HG03558 (cell line): Measurements from ENCODE around the gene ATXN7.
A peak's percentile ranks its signal among the peaks of the same experiment; 100 is the strongest.

Experiments used
- ATAC-seq: cut with Tn5 transposase; IDR thresholded peaks from one replicate; pipeline ENCODE4 v1.9.1; 2021; ENCODE audit warnings: moderate number of reproducible peaks; ENCODE audit not compliant: unreplicated experiment; ENCODE audit errors: extremely low read depth

ATXN7 gene

DNA sequence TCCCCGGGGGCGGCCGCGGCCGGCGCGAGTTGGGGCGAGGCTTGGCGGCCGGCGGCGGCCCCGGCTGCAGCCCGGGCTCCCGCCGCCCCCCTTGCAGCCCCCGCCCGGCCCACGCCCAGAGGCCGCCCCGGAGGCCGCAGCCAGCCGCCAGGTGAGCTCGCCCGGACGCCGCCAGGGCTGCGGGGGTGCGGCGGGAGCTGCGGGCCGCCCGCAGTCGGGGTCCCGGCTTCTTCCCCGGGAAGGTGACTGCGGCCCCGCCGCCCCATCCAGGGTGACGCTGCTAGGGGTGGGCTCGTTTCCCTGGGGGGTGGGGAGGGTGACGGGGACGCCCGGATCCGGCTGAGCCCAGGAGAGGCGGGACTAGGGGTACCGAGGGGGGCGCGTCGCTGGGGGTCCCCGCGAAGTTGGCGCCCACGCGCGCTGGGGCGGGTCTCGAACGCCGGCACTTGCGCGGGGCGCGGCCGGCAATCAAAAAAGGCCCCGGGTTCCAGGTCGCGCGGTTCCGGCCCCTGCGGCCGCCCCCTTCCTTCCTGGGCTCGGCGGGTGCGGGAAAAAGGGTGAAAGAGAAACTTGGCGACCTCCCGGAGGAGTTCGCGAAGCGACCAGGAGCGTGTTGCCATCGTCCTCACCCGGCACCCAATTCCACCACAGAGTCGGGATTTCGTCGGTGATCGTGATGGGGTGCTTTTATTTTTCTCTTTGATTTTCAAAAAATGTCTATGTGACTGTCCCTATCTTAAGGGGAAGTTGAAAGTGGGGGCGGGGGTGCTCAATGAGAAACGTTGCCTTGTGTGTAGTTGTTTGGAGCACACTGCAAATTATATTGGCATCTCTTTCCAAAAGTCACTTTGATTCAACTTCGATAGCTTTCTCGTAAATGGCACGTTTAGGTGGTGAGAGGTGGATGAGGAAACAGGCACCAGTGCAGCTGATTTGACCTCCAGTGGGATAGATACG lies 619 bp downstream of the ATXN7 start:
- ATAC-seq, result peak; percentile 25

DNA sequence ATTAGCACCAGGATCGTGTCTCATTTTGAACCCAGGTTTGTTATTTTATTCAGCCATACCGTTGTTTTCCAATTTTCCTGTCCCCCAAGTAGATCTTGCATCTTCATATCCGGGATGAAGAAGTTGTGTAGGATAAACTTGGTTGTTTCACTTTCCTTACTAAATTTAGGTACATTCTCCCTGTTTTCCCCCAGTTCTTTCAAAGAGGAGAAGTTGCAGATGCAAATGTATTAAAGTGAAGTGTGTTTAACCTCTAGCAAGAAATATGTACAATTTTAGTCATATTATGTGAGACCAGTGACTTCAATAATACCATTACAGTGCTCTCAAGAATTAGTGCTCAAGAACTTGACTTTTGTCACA lies 1.3 kb downstream of the ATXN7 start:
- ATAC-seq, result no peak

DNA sequence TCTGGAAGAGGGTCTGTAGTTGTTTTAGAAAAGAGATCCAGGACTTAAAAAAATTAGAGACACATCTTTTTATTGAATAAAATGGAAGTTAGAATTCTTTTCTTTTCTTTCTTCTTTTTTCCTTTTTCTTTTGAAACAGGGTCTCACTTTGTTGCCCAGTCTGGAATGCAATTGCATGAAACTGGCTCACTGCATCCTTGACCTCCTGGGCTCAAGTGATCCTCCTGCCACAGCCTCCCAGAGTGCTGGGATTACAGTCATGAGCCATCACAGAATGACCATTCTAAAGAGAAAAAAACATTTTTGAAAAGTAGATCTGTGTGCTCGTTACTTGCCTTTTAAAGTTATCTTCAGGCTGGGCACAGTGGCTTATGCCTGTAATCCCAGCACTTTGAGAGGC lies 3.6 kb downstream of the ATXN7 start:
- ATAC-seq, result no peak

DNA sequence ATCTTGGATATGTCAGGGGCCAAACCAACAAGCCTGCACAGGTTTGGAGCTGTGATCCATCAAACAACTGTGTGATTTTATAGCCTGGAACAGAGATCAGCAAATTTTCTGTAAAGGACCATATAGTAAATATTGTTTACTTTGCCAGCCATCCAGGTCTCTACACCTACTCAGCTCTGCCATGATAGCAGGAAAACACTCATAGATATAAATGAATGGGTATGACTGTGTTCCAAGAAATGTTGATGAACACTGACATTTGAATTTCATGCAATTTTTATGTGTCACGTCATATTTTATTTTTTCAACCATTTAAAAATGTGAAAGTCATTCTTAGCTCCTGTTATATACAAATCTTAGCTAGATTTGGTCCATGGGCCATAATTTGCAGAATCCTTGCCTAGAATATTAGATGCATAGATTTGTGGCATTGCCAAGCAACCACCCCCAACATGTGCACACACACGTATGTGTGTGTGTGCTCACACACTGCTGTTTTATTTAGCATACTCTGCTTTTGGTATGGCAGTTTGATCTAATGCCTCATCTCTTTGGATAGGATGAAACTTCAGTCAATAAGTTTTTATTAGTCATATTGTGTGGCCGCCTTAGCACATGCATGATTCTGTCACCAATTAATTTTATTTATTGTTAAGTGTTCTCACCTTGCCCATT lies 6.4 kb downstream of the ATXN7 start:
- no peak for ATAC-seq

DNA sequence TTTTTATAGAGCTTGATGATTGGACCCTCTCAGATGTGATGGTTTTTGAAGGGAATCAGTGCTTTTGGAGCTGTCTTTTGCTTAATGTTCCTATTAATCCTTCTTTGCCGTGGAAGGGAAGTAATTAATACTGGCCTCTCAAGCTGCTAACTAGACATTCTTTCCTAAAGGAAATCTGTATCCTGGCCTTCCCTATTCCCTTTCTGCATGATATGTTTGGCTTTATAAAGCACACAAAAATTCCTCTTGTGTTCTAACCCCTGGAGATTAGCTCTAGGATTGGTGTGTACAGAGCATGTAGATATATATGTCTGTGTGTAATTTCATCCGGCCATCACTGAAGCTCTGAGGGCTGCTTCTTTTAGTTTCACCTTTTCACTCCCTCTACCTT lies 6.9 kb downstream of the ATXN7 start:
- ATAC-seq, result no peak

DNA sequence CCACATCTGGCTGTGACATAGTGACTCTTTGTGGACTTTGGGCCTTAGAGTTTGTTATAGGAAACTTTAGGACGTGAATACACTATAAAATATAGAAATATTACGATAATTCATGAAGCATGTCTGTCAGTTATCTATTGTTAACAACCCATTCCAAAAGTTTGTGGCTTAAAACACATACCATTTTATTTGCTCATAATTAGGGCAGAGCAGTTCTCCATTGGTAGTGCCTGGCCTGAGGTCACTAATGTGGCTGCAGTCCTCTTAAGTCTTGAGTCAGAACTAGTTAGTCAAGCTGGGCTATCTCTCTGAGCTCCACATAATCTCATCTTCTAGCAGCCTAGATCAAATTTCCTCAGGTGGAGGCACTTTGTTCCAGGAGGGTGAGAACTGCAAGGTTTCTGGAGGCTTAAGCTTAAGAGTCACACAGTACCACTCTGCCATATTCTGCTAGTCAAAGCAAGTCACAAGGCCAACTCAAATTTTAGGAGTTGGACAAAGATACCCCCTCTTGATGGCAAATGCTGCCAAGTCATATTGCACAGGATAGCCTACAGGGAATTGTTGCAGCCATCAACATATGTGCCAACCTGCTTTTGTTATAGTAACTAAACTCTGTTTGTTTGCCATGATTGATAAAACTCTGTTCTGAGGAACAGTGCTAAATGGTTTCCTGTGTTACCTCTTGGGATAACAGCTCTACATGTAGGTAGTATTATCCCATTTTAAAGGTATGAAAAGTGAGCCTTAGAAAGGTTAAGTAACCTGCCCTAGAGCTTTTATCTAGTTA lies 8.7 kb downstream of the ATXN7 start:
- ATAC-seq, result no peak

DNA sequence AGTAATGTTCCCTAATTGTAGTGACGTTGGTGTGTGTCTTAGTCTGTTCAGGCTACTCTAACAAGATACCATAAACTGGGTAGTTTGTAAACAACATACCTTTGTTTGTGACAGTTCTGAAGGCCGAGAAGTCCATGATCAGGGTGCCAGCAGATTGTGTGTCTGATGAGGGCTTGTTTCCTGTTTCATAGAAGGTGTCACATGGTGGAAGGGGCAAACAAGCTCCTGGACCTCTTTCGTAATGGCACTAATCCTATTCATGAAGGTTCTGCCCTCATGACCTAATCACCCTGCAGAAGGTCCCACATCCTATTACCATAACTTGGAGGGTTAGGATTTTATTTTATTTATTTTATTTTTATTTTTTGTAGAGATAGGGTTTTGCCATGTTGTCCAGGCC lies 11.1 kb downstream of the ATXN7 start:
- no peak for ATAC-seq

DNA sequence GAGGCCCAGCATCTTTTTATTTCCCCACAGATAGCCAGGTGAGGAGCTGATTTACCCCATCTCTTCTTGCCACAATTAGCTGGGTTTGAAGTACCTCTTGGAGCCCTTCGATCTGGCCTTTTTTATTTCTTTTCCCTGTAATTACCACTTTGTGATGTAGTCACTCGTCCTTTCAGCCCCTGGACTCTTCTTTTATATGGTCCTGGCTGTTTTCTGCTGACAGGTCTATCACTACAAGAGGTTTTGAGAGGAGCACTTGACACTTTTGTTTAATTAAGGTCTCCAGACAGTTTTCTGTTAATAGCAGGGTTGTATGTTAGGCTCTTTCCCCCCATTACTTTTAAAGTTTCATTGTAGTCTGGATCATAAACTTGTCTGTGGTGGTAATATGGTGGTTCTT lies 11.8 kb downstream of the ATXN7 start:
- no peak for ATAC-seq

DNA sequence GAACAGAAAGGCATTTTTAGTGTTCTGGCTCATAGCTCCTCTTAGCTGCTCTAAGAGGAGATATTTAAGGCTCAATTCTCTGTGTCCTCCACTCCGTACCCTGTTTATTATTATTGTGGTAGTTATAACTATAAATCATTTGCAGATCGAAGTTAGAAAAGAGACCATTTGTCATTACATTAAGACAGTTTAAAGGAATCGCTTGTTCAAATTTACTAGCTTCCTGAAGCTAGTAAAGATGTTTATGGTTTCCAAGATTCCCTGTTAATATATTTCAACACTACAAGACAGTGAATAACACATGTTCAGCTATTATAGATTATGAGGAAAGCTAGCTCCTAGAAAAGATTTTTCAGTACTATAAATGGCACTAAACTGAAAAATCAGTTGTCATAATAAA lies 12.6 kb downstream of the ATXN7 start:
- no peak for ATAC-seq

DNA sequence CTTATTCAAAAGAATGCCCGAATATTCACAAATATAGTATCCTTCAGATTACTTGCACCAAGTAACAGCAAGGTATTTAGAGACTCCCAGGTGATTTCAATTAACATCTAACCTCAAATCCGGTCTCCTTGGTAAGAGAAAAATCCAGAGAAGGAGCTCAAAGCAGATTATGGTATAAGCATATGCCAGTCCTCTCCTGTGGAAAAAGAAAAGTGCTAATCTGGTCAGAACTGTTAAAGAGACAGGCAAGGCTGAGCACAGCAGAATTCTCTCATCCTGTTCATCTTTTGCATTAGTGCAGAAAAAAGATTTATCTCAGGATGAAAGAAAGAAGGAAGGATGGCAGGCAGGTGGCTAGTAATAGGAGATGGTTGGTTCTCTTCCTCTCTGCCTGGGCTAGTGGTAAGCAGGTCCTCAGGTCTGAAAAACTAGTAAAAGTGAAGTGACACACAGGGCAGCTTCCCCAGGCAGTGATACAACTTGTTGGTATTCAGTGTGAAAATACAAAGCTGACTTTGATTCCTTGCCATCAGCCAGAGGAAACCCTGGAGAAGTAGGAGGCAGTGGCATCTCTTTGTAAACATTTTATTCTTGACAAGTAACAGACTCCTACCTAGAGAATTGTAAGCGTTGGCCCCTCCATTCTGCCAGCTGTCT lies 14.2 kb downstream of the ATXN7 start:
- ATAC-seq, result no peak

DNA sequence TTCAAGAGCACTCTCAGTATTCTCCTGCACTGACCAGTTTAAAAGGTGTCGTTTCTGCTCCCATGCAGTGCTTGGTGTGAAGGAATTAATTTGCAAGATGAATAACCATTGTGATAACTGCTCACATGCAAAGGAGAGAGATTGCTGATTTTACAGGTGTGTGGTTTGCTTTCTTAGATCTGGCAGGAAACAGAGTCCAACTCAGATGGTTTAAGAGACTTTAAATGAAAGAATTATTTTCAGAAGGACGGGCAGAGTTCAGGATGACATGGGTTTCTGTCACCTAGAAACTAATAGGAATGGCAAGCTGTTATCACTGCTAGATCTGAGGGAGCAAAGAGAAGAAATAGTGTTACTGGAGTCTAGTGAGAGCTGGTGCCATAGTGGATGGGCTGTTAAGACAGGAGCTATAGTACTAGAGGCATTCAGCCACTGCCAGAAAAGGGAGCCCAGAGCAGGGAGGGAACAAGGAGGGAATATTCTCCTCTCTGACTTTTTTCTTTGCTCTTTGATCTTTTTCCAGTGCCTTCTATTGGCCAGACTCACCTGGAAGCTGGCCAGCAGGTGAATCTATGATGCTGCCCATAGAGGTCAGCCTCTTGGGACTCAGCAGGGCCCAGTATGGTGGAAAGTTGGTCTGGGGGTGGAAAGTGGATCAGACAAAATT lies 14.9 kb downstream of the ATXN7 start:
- ATAC-seq, result no peak

DNA sequence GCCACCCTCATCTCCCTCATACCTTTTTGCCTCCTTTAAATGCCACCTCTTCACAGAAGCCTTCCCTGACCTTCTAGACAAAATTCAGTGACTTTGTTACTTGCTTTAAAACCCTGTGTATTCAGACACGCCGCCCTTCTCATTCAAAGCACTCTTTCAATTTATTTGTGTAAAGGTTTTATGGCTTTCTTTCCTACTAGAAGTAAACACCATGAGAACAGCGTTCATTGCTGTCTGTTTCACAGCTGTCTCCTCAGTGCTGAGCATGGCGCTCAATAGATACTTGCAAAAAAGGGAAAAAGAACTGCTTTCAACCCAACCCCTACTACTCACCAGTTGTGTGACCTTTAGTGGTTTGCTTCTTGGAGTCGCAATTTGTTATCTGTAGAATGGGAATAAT lies 17.0 kb downstream of the ATXN7 start:
- no peak for ATAC-seq

DNA sequence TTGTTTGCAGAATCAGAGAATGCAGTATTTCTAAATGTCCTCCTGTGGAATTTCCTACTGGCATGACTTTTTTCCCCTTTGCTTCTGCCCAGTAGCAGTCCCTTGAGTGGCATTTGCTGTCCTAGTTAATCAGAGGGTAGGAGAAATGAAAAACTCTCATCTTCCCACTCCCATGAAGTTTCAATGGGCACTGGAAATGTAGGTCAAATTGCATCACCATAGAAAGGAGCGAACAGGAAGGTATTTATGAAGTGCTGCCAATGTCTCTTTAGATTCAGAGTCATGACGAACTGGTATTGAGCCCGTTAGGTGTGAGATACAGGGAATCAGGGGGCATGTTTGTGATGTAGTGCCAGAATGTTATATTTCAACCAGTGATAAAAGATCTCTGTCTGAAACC lies 23.2 kb downstream of the ATXN7 start:
- no peak for ATAC-seq

DNA sequence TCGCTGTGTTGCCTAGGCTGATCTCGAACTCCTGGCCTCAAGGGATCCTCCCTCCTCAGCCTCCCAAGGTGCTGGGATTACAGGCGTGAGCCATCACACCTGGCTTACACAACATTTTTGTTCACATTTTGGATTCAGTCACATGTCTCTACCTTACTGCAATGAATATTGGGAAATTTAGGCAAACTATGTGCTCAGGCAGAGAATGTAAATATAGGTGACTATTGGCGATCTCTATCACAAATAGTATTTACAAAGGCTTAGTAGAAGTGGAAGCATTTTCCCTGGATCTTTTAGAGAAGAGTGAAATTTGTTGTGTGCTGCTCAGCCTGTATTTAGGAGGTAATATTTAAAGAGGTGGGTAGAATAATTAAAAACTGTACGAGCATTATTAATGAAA lies 27.9 kb downstream of the ATXN7 start:
- ATAC-seq, result no peak

DNA sequence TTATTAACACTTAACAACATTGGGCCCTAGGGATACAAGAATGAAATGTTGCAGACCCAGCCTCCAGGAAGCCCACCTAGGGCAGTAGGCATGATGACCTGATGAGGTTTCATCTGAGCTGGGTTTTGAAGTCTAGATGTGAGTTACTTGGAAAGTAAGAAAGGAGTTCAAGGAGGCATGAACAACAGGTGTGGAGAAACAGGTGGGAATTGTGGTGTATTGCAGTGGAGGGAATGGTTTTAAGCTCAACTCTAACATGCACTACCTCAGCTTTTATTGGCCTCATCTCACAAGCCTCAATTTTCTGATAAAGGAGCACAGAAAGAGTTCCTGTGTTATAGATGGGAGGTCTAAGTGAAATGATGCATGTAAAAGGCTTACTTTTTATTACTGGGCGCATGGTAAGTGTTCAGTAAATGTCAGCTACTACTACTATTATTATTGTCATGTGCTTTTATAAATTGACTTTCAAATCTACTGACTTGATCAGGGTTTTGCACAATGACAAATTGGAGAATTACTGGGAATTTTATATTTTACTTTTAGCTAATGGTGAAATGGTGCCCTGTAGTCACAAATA lies 29.2 kb downstream of the ATXN7 start:
- no peak for ATAC-seq

DNA sequence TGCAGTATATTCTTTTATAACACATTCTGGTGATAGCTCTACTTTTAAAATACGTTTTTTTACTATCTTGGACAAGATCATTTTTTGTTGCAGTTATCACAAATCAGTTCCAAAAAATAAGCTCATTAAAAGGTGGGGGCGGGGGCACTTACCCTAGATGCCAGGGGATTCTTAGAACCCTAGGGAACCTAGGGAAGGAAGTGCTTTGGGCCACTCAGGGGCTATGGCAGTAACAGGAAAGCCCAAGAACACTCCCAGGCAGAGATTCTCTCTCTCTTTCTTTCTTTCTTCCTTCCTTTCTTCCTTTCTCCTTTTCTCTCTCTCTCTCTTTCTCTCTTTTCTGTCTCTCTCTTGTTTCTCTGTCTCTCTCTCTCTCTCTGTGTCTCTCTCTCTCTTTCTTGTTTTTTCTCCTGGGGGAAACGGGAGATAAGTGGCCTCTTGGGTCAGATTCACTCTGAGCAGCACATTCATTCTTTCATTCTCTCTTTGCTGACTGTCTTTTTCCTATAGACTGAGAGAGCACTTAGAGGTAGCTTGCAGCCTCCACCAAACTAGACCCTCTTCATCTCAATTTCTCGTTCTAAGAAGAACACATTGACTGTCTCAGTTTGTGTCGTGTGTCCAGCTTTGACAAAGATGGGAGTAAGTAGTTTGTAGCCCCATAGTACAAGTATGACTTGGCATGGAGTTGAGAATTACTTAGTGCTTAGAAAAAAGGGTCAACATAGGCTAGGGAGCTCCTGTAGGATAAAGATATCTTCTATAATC lies 31.9 kb downstream of the ATXN7 start:
- no peak for ATAC-seq

DNA sequence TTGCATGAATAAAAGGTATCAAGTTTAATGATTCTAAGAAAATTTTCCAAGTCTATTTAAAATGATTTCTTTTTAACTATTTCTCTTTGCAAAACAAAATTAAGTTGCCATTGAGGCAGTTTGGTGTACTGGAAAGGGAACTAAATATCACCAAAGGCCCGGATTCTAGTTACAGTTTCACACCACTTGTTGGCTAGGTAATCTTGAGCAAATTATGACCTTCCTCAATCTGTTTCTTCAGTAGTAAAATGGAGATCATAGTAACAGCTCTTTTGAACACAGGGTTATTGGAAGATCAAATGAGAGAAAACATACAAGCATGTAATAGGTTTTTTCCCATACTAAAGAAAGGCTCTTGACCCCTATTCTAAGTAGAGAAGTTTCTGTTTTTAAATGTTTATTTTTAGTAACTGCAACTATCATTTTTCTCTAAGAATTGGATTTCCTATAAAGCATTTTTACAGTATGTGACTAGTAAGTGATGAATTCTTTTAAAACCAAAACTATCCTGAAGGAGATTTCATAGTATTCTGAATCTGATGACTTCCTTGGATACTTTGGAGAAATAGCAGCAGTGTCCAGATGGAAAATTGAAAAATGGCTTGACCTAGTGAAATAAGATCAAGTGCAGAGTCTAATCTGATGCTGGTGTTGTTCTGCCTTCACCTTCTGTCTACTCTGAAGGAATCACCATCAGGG lies 32.8 kb downstream of the ATXN7 start:
- no peak for ATAC-seq

DNA sequence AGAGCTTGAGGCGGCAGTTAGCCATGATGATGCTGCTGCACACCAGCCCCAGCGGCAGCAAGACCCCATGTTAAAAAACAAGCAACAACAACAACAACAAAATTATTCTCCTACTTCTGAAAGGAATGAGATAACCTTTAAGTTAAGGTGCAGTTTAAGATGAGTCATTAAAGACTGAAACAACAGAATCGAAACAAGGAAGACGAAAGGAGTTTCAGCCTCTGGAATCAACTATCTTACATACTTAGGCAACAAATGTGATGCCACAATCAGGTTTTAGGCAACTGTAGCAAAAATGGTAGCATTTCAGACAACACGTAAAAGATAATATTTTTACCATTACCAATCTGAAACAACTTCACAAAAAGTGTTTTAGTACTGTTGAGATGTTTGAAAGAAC lies 36.3 kb downstream of the ATXN7 start:
- no peak for ATAC-seq
